GM23338 (cell line): ENCODE measurements around the gene CCDC134.

ENCODE experiments used
- CREB1 ChIP-seq: fragments of 250-450 bp; sonication (Bioruptor Pico); IDR thresholded peaks from 2 replicates; pipeline ENCODE4 v1.5.0; 2020; ENCODE audit warnings: low read depth, mild to moderate bottlenecking, moderate library complexity
- EZH2 ChIP-seq: fragments of 200-600 bp; sonication (generic); IDR thresholded peaks from one replicate; pipeline ENCODE4 v1.8.0; 2017; ENCODE audit warnings: antibody characterized with exemption, mild to moderate bottlenecking, low read depth; ENCODE audit not compliant: unreplicated experiment
- JUNB ChIP-seq: IDR thresholded peaks from one replicate; pipeline ENCODE4 v1.6.1; 2016; ENCODE audit warnings: antibody characterized with exemption; ENCODE audit not compliant: unreplicated experiment
- POLR2AphosphoS5 ChIP-seq: IDR thresholded peaks from 2 replicates; pipeline ENCODE4 v1.6.1; 2016; ENCODE audit warnings: antibody characterized with exemption, low read depth
- STAT1 ChIP-seq: IDR thresholded peaks from one replicate; pipeline ENCODE4 v1.6.1; 2016; ENCODE audit warnings: antibody characterized with exemption; ENCODE audit not compliant: unreplicated experiment
- ZNF114 ChIP-seq: fragments of 250-450 bp; sonication (Bioruptor Pico); IDR thresholded peaks from 2 replicates; pipeline ENCODE4 v1.5.0; 2020; ENCODE audit warnings: mild to moderate bottlenecking, moderate library complexity
- TF ChIP-seq, protein P1 (sequence below), 2 experiments: fragments of 200-600 bp in 1 of 2; sonication (generic) in 1 of 2; conservative IDR thresholded peaks; 2 replicates each; pipeline versions ENCODE4 v1.5.1 to v1.6.1; 2016 to 2017; ENCODE audit warnings: antibody characterized with exemption in 2 of 2, low read depth in 2 of 2, mild to moderate bottlenecking in 2 of 2, moderate library complexity in 1 of 2
- TF ChIP-seq, protein P2 (sequence below): IDR thresholded peaks from one replicate; pipeline ENCODE4 v1.6.1; 2018; ENCODE audit warnings: antibody characterized with exemption; ENCODE audit not compliant: unreplicated experiment

DNA sequence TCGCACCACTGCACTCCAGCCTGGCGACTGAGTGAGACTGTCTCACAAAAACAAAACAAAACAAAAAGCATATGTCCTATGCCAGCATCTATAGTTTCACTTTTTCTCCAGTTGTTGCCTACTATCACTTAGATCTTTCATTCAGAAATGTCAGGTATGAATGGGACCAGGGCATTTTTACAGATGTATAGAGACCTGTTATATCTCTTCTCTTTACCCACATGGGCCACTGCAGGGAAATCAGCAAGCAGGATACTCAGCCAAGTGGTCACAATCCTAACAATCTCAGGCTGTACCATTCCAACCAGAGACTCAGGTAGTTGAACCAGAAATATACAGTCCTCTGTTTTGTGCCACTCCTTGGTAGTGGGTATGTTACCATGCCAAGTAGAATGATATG is 16.4 kb downstream of the CCDC134 start:
- no peak for TF ChIP-seq JUNB
- TF ChIP-seq, protein P1, sequence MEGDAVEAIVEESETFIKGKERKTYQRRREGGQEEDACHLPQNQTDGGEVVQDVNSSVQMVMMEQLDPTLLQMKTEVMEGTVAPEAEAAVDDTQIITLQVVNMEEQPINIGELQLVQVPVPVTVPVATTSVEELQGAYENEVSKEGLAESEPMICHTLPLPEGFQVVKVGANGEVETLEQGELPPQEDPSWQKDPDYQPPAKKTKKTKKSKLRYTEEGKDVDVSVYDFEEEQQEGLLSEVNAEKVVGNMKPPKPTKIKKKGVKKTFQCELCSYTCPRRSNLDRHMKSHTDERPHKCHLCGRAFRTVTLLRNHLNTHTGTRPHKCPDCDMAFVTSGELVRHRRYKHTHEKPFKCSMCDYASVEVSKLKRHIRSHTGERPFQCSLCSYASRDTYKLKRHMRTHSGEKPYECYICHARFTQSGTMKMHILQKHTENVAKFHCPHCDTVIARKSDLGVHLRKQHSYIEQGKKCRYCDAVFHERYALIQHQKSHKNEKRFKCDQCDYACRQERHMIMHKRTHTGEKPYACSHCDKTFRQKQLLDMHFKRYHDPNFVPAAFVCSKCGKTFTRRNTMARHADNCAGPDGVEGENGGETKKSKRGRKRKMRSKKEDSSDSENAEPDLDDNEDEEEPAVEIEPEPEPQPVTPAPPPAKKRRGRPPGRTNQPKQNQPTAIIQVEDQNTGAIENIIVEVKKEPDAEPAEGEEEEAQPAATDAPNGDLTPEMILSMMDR (conservative IDR thresholded peaks at IDR 0.05; ENCODE audit: low read depth in 2 of 2), result no peak
- TF ChIP-seq EZH2, result no peak
- TF ChIP-seq, protein P2, sequence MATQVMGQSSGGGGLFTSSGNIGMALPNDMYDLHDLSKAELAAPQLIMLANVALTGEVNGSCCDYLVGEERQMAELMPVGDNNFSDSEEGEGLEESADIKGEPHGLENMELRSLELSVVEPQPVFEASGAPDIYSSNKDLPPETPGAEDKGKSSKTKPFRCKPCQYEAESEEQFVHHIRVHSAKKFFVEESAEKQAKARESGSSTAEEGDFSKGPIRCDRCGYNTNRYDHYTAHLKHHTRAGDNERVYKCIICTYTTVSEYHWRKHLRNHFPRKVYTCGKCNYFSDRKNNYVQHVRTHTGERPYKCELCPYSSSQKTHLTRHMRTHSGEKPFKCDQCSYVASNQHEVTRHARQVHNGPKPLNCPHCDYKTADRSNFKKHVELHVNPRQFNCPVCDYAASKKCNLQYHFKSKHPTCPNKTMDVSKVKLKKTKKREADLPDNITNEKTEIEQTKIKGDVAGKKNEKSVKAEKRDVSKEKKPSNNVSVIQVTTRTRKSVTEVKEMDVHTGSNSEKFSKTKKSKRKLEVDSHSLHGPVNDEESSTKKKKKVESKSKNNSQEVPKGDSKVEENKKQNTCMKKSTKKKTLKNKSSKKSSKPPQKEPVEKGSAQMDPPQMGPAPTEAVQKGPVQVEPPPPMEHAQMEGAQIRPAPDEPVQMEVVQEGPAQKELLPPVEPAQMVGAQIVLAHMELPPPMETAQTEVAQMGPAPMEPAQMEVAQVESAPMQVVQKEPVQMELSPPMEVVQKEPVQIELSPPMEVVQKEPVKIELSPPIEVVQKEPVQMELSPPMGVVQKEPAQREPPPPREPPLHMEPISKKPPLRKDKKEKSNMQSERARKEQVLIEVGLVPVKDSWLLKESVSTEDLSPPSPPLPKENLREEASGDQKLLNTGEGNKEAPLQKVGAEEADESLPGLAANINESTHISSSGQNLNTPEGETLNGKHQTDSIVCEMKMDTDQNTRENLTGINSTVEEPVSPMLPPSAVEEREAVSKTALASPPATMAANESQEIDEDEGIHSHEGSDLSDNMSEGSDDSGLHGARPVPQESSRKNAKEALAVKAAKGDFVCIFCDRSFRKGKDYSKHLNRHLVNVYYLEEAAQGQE, result no peak
- TF ChIP-seq POLR2AphosphoS5, result no peak
- TF ChIP-seq ZNF114 (CRISPR knock-in tag), result no peak
- TF ChIP-seq CREB1 (CRISPR knock-in tag), result no peak
- no peak for TF ChIP-seq STAT1
